CD14-positive monocyte (primary cell): ENCODE data around the gene ZFP37. TPM values are rescaled to one million over a fixed set of nuclear protein-coding genes. Genes with fewer than 3 reads are reported as not detected.
"Not testable (repeated sequence)": the region's sequence is repeated elsewhere in the genome, so short reads cannot be mapped to it uniquely, and the experiment has no call there.

Source experiments
- DNase-seq, 3 donors: peaks; one replicate each; pipeline ENCODE4 v3.0.0-alpha.2; 2011 to 2022
- H2AFZ ChIP-seq: 2 replicates; pipeline ENCODE4 v1.6.0; 2012; ENCODE audit warnings: mild to moderate bottlenecking, low read depth, low read length, inconsistent platforms; ENCODE audit not compliant: insufficient read depth, poor library complexity, severe bottlenecking
- H3K27ac ChIP-seq, 2 donors: 1 replicate in 1 of 2; 2 replicates in 1 of 2; pipeline ENCODE4 v1.5.1; 2012 to 2013; ENCODE audit warnings: low read length in 2 of 2, control low read depth in 1 of 2, inconsistent platforms in 1 of 2, low read depth in 1 of 2, mild to moderate bottlenecking in 1 of 2
- H3K27me3 ChIP-seq, 2 donors: one replicate each; pipeline versions ENCODE4 v1.6.0 to v1.6.1; 2011 to 2013; ENCODE audit warnings: low read length in 2 of 2; ENCODE audit not compliant: control insufficient read depth in 2 of 2, insufficient read depth in 2 of 2
- H3K36me3 ChIP-seq, 2 donors: replicated peaks in 1 of 2; 1 replicate in 1 of 2; 2 replicates in 1 of 2; pipeline versions ENCODE4 v1.5.1 to v1.6.1; 2012 to 2013; ENCODE audit warnings: low read length in 2 of 2, control low read depth in 1 of 2, inconsistent platforms in 1 of 2, mild to moderate bottlenecking in 1 of 2; ENCODE audit not compliant: insufficient read depth in 2 of 2, control insufficient read depth in 1 of 2
- H3K4me1 ChIP-seq, 2 donors: 1 replicate in 1 of 2; 2 replicates in 1 of 2; pipeline versions ENCODE4 v1.5.1 to v1.6.1; 2012 to 2013; ENCODE audit warnings: low read length in 2 of 2, control low read depth in 1 of 2, inconsistent platforms in 1 of 2, mild to moderate bottlenecking in 1 of 2, moderate library complexity in 1 of 2; ENCODE audit not compliant: insufficient read depth in 2 of 2, control insufficient read depth in 1 of 2
- H3K4me2 ChIP-seq: replicated peaks from 2 replicates; pipeline ENCODE3; 2012; ENCODE audit warnings: low read length, moderate library complexity, mild to moderate bottlenecking; ENCODE audit not compliant: poor library complexity, severe bottlenecking; ENCODE audit errors: extremely low read depth
- H3K4me3 ChIP-seq, 3 experiments: fragments of 200-600 bp in 1 of 3; sonication (generic) in 1 of 3; replicated peaks in 1 of 3; 1 replicate in 2 of 3; 2 replicates in 1 of 3; pipeline ENCODE4 v1.5.1; 2011 to 2013; ENCODE audit warnings: low read length in 3 of 3, mild to moderate bottlenecking in 3 of 3, control low read depth in 2 of 3, low read depth in 2 of 3, inconsistent platforms in 1 of 3, moderate library complexity in 1 of 3
- H3K79me2 ChIP-seq: 2 replicates; pipeline ENCODE4 v1.6.0; 2012; ENCODE audit warnings: mild to moderate bottlenecking, control low read depth, inconsistent platforms, low read length, moderate library complexity; ENCODE audit not compliant: insufficient read depth
- H3K9ac ChIP-seq: 2 replicates; pipeline ENCODE4 v1.6.0; 2017; ENCODE audit warnings: low read length, mild to moderate bottlenecking; ENCODE audit not compliant: insufficient read depth, poor library complexity, severe bottlenecking
- H3K9me3 ChIP-seq, 2 donors: replicated peaks in 1 of 2; 1 replicate in 1 of 2; 2 replicates in 1 of 2; pipeline versions ENCODE4 v1.5.1 to v1.6.1; 2012 to 2013; ENCODE audit warnings: low read length in 2 of 2, control low read depth in 1 of 2; ENCODE audit not compliant: control insufficient read depth in 1 of 2, insufficient read depth in 1 of 2
- H4K20me1 ChIP-seq: 2 replicates; pipeline ENCODE4 v1.6.0; 2012; ENCODE audit warnings: mild to moderate bottlenecking, low read length, control low read depth, moderate library complexity; ENCODE audit not compliant: insufficient read depth
- H3K27ac Mint-ChIP-seq, 7 donors: one replicate each; pipeline ENCODE4 v1.8.0; 2020; ENCODE audit warnings: mild to moderate bottlenecking in 7 of 7, mixed read lengths in 7 of 7, moderate library complexity in 6 of 7, inconsistent platforms in 2 of 7
- H3K27me3 Mint-ChIP-seq, 3 donors: one replicate each; pipeline ENCODE4 v1.8.0; 2021 to 2022; ENCODE audit warnings: low read depth in 3 of 3, mild to moderate bottlenecking in 3 of 3, mixed read lengths in 3 of 3, moderate library complexity in 3 of 3, inconsistent platforms in 1 of 3
- H3K36me3 Mint-ChIP-seq, 2 donors: one replicate each; pipeline ENCODE4 v1.8.0; 2020; ENCODE audit warnings: mixed read lengths in 2 of 2, inconsistent platforms in 1 of 2, mild to moderate bottlenecking in 1 of 2
- H3K4me1 Mint-ChIP-seq: one replicate; pipeline ENCODE4 v1.8.0; 2020; ENCODE audit warnings: mild to moderate bottlenecking, mixed read lengths
- H3K4me3 Mint-ChIP-seq, 2 donors: one replicate each; pipeline ENCODE4 v1.8.0; 2020; ENCODE audit warnings: mild to moderate bottlenecking in 2 of 2, mixed read lengths in 2 of 2, moderate library complexity in 1 of 2
- H3K9me3 Mint-ChIP-seq, 7 donors: one replicate each; pipeline ENCODE4 v1.8.0; 2020 to 2022; ENCODE audit warnings: mixed read lengths in 7 of 7, mild to moderate bottlenecking in 6 of 7, moderate library complexity in 6 of 7, inconsistent platforms in 2 of 7
- CTCF ChIP-seq: fragments of 200-600 bp; IDR thresholded peaks from one replicate; pipeline ENCODE4 v1.8.0; 2022; ENCODE audit warnings: antibody characterized with exemption, mild to moderate bottlenecking
- WGBS: methylation state at CpG from one replicate; pipeline ENCODE4 v1.1.5; 2013; ENCODE audit warnings: missing lambda C conversion rate; ENCODE audit not compliant: insufficient coverage; 5-methylcytosine and 5-hydroxymethylcytosine counted together
- intact Hi-C, 2 donors: fragments of 100-400 bp; cut with micrococcal nuclease; formaldehyde crosslinking; loops; one replicate each; pipeline versions ENCODE4 v1.15.0 to v1.15.1; 2023
- polyA plus RNA-seq, 3 donors: library from polyadenylated mRNA; depleted of rRNA in 1 of 3; unstranded in 2 of 3; stranded (reverse) in 1 of 3; fragments of 300-500 nt in 2 of 3; fragments of >200 nt in 1 of 3; fragmentation: Illumina TruSeq in 2 of 3; gene quantifications; 1 replicate in 2 of 3; 2 replicates in 1 of 3; pipeline ENCODE4 v1.2.3, GENCODE V29; 2012 to 2021

ZFP37 gene
- polyA plus RNA-seq, 3 donors, result 0.07 to 0.38 (median 0.13) TPM

GRCh38 chr9:113095561-113095960, 39.0 kb upstream of the ZFP37 start:
- H3K4me1 Mint-ChIP-seq, result no peaks in the 10 kb centered on the region
- intact Hi-C loops, result loop anchor here in 1 of 2 donors (10.0 kb wide), 1 partner anchor 51 kb away; no protein-coding TSS in a partner anchor
- H3K9me3 ChIP-seq, result peaks cover 13 to 25% of the 10 kb centered on the region in 2 donors
- no peaks in the 10 kb centered on the region for H3K36me3 Mint-ChIP-seq
- H3K27me3 Mint-ChIP-seq, result peaks cover 22 to 45% (median 37%) of the 10 kb centered on the region in 3 donors
- no peak for DNase-seq
- TF ChIP-seq CTCF, result no peak
- peaks cover 40 to 43% of the 10 kb centered on the region in 2 donors for H3K27me3 ChIP-seq
- H3K9ac ChIP-seq, result no peak overlapping the region
- no peak overlapping the region for H3K27ac Mint-ChIP-seq
- H4K20me1 ChIP-seq, result no peaks in the 10 kb centered on the region
- H3K9me3 Mint-ChIP-seq, result peaks cover 15 to 64% (median 34%) of the 10 kb centered on the region in 7 donors
- H3K4me1 ChIP-seq, result no peaks in the 10 kb centered on the region
- H3K79me2 ChIP-seq, result no peaks in the 10 kb centered on the region
- H3K4me3 Mint-ChIP-seq, result no peak overlapping the region
- H3K4me3 ChIP-seq, result no peak overlapping the region
- H3K4me2 ChIP-seq, result no peak overlapping the region
- no peak overlapping the region for H3K27ac ChIP-seq
- no peaks in the 10 kb centered on the region for H3K36me3 ChIP-seq
- WGBS, result 67% methylated on average over 1 of the region's 2 CpGs
- no peak overlapping the region for H2AFZ ChIP-seq

GRCh38 chr9:113089924-113090323, 33.4 kb upstream of the ZFP37 start:
- not testable (repeated sequence) for H3K36me3 Mint-ChIP-seq, H4K20me1 ChIP-seq, H3K9ac ChIP-seq, H3K4me1 Mint-ChIP-seq, H2AFZ ChIP-seq, H3K36me3 ChIP-seq, H3K27ac ChIP-seq, H3K4me3 ChIP-seq, H3K4me1 ChIP-seq, H3K4me2 ChIP-seq, H3K79me2 ChIP-seq
- intact Hi-C loops, result loop anchor here in 1 of 2 donors (10.0 kb wide), 1 partner anchor 45 kb away; no protein-coding TSS in a partner anchor
- H3K27me3 ChIP-seq, result peaks cover 29 to 43% of the 10 kb centered on the region in 2 donors
- H3K9me3 ChIP-seq, result peaks cover 27 to 40% of the 10 kb centered on the region in 2 donors
- H3K27me3 Mint-ChIP-seq, result peaks cover 21 to 49% (median 49%) of the 10 kb centered on the region in 3 donors
- DNase-seq, result peak in 1 of 3 donors; percentile 3
- peak overlapping the region in 1 of 7 donors; percentile 58 for H3K27ac Mint-ChIP-seq
- H3K9me3 Mint-ChIP-seq, result peaks cover 9 to 47% (median 45%) of the 10 kb centered on the region in 7 donors
- peak overlapping the region in 1 of 2 donors; percentile 40 for H3K4me3 Mint-ChIP-seq
- WGBS, result 60% methylated on average over 16 of the region's 23 CpGs

- intact Hi-C loops, H3K4me1 Mint-ChIP-seq, H3K36me3 Mint-ChIP-seq, H3K79me2 ChIP-seq, H4K20me1 ChIP-seq, H3K4me3 Mint-ChIP-seq, H3K4me2 ChIP-seq, H3K27ac Mint-ChIP-seq, DNase-seq, H3K36me3 ChIP-seq, H3K9ac ChIP-seq, H3K4me3 ChIP-seq, H2AFZ ChIP-seq, H3K27ac ChIP-seq, H3K4me1 ChIP-seq: not testable (repeated sequence)
- peaks cover 24 to 43% of the 10 kb centered on the region in 2 donors for H3K27me3 ChIP-seq
- no CpG with 5 or more reads among the region's 25 CpGs for WGBS
- H3K27me3 Mint-ChIP-seq, result peaks cover 20 to 49% (median 49%) of the 10 kb centered on the region in 3 donors
- peaks cover 27 to 40% of the 10 kb centered on the region in 2 donors for H3K9me3 ChIP-seq
- H3K9me3 Mint-ChIP-seq, result peaks cover 9 to 47% (median 41%) of the 10 kb centered on the region in 7 donors
Observed at GRCh38 chr9:113089143-113089505, 32.6 kb upstream of the ZFP37 start.

GRCh38 chr9:113088456-113089142, 32.1 kb upstream of the ZFP37 start:
- Histone ChIP-seq H3K9me3 (peaks cover 23 to 34% of the 10 kb centered on the region in 2 donors), H3K27me3 (peaks cover 24 to 39% of the 10 kb centered on the region in 2 donors)
- H4K20me1 ChIP-seq, H3K79me2 ChIP-seq, H3K36me3 Mint-ChIP-seq, H2AFZ ChIP-seq, H3K36me3 ChIP-seq, H3K27ac ChIP-seq, intact Hi-C loops, H3K4me1 ChIP-seq, H3K4me3 ChIP-seq, H3K4me1 Mint-ChIP-seq, H3K4me2 ChIP-seq, H3K9ac ChIP-seq, H3K27ac Mint-ChIP-seq, DNase-seq: not testable (repeated sequence)
- Mint-ChIP-seq H3K27me3 (peaks cover 17 to 46% (median 46%) of the 10 kb centered on the region in 3 donors), H3K4me3 (peak overlapping the region in 1 of 2 donors; percentile 67), H3K9me3 (peaks cover 9 to 42% (median 37%) of the 10 kb centered on the region in 7 donors)
- 5% methylated on average over 8 of the region's 30 CpGs for WGBS
